Subcutaneous adipose tissue (tissue), 4 donors: ENCODE results near the gene CCDC136. TPM values are rescaled to one million over a fixed set of nuclear protein-coding genes. Genes with fewer than 3 reads are reported as not detected.

Experiments used
- total RNA-seq, 4 donors: library from RNA; depleted of rRNA; stranded (reverse); fragments of >200 nt; gene quantifications; one replicate each; pipeline ENCODE4 v1.1.0, GENCODE V29; 2016
- TF ChIP-seq, protein P1 (sequence below): fragments of 450-650 bp; IDR thresholded peaks from one replicate; pipeline ENCODE4 v1.5.1; 2016; ENCODE audit warnings: low read depth, mild to moderate bottlenecking, control low read depth, antibody characterized with exemption, moderate library complexity

The CCDC136 gene
- 1 to 10 TPM; 2.6 to 6.6 (median 3.1) TPM for total RNA-seq

DNA sequence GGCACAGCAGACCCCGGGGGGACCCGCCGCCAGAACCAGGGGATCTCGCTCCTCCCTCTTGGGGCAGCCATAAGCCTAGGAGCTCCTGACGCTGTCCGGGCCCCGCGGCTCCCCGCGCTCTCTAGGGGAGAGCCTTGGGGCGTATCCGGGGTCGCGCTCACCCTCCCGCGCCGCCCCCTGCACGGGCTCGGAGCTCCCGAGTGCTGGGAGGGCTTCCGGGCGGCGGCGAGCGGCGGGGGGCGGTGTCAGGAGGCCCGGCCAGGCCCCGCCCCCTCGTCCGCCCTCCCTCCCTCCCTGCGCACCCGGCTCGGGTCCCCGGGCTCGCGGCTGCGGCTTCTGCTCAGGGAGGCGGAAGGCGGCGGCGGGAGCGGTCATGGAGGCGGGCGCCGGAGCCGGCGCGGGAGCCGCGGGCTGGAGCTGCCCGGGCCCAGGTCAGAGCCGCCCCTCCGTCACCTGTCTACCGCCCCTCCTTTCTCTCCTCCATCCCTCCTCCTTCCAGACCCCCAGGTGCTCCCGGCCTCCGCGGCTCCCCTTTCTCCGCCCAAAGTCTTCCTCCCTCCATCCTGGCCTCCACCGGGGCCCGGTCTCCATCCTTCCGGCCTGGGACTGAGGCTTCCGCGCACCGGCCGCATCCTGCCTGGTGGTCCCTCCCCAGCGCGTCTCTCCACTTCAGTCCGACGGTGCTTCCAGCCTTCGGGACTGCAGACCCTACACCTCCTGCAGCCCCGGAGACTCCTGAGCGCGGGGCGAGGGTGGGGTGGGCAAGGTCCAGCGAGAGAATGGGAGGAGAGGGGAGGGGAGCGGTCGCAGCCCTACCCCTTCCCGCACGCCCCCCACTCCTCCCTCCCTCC is at the start of gene CCDC136:
Gene CCDC136, plus strand, starts transcription at position 848 of the 851 bp plus-strand sequence. CDS start 444 bp downstream, outside the sequence.
- TF ChIP-seq, protein P1, sequence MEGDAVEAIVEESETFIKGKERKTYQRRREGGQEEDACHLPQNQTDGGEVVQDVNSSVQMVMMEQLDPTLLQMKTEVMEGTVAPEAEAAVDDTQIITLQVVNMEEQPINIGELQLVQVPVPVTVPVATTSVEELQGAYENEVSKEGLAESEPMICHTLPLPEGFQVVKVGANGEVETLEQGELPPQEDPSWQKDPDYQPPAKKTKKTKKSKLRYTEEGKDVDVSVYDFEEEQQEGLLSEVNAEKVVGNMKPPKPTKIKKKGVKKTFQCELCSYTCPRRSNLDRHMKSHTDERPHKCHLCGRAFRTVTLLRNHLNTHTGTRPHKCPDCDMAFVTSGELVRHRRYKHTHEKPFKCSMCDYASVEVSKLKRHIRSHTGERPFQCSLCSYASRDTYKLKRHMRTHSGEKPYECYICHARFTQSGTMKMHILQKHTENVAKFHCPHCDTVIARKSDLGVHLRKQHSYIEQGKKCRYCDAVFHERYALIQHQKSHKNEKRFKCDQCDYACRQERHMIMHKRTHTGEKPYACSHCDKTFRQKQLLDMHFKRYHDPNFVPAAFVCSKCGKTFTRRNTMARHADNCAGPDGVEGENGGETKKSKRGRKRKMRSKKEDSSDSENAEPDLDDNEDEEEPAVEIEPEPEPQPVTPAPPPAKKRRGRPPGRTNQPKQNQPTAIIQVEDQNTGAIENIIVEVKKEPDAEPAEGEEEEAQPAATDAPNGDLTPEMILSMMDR, result no peak

DNA sequence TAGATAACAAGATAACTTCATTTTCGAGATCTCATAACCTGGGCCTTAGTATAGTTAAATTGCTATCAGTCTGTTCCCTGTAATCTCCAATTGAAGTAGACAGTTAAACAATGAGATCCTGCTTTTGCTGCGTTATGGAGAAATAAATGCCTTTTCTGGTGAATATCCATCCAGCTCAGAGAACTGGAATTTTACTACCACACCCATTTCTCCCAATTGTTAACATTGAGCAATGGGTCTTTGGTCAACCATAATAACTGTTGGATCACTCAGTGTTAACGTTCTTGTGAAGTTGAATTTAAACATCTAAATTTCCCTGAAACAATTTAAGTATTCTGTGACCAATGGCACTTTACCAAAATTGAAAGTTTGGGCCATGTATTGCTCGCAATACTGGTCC is 49.6 kb upstream of the CCDC136 start:
- TF ChIP-seq, protein P1, result no peak

DNA sequence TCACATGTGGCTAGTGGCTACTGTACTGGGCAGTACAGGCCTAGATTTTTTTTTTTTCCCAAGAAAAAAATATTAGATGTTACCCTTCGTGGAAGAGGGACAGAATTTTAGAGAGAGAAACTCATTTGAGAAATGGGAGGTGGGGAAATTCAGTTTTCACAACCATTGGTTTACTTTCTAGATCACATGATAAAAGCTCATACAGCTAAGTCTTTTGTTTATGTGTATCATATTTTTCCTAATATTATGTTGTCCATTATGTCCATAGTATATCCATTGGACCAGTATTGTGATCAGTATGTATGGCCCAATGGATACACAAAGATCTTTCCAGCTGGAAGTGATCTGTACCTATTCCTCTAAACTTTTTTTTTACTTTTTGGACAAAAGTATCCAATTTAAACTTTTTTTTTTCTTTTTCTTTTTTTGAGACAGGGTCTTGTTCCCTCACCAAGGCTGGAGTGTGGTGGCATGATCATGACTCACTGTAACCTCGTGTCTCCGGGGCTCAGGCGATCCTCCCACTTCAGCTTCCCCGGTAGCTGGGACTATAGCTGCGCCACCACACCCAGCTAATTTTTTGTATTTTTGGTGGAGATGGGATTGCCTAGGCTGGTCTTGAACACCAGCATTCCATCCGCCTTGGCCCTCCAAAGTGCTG is 48.5 kb upstream of the CCDC136 start:
- TF ChIP-seq, protein P1, result no peak

DNA sequence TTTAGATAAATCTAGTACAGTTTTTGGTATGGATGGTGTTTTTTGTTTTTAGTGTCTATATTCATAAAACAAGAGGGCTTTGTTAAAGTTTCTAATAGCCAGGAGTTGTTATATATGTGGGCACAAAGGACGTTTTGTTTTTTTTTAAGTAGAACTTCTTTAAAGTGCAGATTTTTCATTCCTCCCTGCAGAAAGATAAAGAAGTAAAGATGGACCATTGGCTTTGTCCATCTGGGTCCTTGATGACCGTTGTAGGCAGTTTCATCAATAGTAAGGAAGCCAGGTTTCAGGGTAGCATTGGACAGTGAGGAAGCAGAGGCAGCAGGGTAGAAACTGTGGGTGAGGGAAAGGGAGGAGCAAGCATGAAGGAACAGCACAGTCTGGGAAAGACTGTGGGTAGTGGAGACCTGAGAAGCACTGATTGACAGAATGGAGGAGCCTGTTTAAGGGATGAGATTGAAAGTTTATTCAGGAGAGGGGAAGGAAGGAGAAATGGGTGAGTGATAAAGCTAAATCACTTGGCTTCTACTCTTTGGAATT is 47.3 kb upstream of the CCDC136 start:
- TF ChIP-seq, protein P1, result no peak

DNA sequence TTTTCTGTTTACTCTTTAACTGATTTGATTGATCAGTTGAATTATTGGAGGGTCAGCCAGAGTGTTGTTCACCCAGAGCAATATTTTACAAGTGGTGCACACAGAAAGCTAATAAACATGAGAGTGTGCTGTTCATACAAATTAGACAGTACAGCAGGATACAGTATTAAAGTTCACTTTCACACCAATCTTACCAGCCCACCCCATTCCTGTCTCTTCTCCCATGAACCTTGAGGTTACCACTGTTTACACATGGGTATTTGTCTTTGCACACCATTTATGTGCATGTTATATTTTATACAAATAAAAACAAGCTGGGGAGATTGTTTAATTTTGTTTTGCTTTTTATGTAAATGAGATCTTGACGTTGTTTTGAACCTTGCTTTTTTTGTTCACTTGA is 46.1 kb upstream of the CCDC136 start:
- TF ChIP-seq, protein P1, result no peak

DNA sequence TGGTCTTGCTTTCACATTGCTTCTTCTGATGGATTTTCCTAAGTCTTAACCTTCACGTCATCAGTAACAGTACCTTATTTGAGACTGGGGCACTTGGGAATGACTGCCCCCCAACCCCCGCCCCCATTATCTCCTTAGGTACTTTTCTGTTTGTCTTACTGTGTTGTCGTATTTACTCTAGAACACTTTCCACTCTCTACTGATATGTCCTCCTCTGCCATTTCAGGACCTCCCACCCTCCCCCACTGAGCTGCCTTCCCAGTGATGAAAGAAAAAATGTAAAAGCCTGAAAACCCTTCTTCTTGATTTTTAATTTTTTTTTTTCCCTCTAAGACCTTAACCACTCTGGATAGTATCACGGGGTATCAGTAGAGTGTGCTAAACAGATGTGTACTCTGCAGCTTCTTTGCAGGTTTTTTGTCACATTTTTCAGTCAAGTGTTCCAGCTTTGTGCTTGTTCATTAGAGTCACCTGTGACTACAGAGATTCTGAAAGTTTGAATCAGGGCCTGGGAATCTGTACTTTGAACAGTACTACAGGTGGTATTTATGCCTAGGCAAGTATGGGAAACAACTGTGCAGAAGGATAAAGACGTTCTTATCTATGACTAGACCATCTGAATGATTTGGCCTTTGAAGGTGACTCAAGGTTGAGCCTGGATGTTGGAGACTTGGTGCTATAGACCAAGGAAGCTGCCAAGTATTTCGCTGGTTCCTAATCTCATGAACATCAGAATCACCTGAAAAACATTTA is 44.3 kb upstream of the CCDC136 start:
- TF ChIP-seq, protein P1, result no peak
